ENCODE measurements around the gene CCL7.

CCL7 gene

DNA sequence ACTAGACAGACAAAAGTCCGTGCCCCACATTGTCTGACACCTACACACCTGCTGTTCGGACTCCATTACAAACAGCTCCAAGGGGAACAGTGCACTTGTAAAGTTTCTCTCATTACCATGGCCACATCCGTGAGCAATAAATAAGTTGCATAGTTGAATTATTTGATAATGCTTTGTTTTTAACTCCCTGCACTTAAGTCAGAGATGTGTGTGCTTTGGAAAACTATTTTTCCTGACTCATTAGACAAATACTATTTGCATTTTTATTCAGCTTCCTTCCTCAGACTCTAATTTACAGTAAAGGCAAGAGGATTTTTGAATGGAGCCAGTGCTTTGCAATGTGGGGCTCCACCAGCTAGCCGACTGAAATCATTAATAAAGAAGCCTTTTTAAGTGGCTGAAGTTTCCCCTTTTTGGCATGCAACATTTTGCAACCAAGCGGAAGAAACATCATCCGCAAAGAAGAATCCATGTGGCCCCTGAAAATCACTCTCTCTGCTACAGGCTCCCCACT lies 21.5 kb upstream of the CCL7 start:
- DNase-seq, result no peak

DNA sequence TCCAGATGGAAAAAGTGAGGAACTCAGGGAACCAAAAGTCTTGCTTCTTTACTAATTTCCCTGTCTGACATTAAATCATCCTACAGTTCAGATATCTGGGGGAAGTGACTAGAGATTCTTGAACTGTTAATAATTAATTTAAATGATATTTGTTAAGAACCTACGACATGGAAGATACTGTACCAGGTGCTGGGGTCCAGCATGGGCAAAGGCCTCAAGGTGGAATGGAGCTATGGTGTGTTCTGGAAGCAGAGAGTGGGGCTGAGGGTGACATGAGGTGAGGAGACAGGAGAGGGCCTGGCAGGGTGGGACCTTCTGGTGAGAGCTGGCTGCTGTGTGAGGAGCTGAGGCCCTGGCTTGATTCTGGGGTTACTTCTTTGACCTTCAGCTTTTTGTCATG lies 21.0 kb upstream of the CCL7 start:
- DNase-seq, result no peak

DNA sequence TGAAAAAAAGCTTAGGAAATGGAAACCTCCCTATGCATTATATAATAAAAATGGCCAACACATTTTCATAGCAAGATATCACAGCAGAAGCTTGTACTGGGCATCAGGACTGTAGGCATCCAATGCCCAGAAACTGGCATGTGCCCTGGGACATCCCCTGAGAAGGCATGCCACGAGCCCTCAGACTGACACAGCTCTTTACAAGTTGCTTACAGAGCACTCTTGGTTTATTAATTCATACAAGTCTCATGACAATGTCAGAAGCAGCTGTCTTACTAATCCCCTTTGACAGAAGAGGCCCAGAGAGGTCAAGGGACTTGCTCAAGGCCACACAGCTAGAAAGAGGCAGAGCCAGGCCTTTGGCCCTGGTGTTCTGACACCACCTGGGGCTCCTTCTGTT lies 20.5 kb upstream of the CCL7 start:
- no peak for DNase-seq

DNA sequence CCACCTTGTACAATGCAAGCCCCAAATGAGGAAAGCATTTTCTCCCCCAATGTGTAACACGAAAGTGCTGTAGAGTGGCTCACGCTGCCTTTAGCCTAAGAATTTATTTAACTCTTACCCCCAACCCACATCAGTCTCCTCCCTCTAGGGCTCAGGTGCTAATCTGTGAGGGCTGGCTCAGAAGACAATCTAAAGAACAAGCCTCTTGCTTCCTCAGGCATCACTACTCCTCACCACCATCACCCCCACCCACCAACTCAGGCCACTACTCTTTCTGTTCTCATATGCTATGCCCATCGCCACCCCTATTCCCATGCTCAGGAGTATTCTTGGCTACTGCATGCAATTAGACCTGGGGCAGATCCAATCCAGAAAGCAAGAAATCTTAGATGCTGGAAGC lies 18.8 kb upstream of the CCL7 start:
- no peak for DNase-seq

DNA sequence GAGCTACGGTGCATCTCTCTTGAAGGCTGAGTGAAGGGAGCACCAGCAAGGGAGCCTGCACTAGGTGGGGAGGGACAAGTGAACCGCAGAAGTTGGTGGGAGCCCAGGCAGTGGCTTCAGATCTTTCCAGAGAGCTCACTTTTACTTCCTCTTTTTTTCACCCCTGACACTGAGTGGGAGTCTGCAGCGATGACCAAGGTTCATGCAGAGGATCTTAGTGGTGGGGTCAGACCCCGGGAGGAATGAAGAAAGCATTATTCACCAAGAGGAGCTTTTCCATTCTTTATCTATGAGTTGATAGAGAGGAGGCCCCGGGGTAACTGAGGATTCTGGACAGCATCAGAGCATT lies 18.0 kb upstream of the CCL7 start:
- DNase-seq, result no peak

DNA sequence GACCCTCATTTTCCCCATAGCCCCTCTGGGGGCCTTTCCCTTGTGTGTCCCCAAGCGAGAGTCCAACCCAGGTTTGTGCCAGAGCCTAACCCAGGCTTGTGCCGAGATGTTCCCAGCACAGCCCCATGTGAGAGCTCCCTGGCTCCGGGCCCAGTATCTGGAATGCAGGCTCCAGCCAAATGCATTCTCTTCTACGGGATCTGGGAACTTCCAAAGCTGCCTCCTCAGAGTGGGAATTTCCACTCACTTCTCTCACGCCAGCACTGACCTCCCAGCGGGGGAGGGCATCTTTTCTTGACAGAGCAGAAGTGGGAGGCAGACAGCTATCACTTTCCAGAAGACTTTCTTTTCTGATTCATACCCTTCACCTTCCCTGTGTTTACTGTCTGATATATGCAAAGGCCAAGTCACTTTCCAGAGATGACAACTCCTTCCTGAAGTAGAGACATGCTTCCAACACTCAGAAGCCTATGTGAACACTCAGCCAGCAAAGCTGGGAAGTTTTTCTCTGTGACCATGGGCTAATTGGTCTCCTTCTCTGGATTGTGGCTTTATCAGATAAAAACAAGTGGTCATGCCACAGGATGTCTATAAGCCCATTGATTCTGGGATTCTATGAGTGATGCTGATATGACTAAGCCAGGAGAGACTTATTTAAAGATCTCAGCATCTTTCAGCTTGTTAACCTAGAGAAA lies 17.4 kb upstream of the CCL7 start:
- no peak for DNase-seq

DNA sequence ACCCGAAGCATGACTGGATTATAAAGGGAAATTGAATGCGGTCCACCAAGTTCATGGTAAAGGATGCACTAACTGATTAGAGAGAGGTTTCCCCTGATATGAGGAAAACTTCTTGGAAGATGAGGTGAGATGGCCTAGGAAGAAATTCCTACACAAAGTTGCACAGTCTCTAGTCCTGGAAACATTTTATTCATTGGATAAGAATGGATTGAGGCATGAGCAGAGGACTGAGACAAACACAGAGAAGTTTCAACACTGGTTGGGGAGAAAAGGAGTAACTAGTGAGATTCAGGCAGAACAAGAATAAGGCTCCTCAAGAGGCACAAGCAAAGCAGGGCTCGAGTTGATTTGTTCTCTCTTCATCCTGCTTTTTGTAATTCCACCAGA lies 16.9 kb upstream of the CCL7 start:
- no peak for DNase-seq

DNA sequence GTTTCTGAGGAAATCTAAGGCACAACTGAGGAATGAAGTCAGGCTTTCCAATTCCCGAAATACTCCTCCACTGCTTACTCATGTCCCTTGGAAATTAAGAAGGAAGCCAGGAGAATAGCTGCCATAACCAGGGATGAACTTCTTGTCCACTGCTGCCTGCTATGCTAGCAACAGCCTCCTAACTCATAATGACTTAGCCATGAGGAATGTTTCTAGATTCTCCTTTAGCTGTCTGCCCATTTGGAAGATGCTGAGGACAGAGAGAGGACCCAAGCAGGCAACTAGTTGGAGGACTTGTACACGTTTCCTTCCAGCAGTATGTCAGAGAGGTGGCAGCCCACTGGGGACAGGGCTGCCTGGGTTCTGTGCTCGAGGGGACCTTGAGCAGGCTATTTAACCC lies 15.9 kb upstream of the CCL7 start:
- DNase-seq, result no peak

DNA sequence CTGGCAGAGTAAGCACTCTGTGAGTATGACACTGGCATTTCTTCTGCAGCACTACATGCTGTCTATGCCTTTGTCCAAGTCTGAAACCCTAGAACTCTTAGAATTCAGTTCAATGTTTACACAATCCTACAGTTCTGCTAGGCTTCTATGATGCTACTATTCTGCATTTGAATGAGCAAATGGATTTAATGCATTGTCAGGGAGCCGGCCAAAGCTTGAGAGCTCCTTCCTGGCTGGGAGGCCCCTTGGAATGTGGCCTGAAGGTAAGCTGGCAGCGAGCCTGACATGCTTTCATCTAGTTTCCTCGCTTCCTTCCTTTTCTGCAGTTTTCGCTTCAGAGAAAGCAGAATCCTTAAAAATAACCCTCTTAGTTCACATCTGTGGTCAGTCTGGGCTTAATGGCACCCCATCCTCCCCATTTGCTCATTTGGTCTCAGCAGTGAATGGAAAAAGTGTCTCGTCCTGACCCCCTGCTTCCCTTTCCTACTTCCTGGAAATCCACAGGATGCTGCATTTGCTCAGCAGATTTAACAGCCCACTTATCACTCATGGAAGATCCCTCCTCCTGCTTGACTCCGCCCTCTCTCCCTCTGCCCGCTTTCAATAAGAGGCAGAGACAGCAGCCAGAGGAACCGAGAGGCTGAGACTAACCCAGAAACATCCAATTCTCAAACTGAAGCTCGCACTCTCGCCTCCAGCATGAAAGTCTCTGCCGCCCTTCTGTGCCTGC lies 15.2 kb upstream of the CCL7 start, which contains the start of gene CCL2:
CCL2 (plus strand) TSS at position 635 of the 730 bp plus-strand sequence; CDS start at position 700, 65 bp downstream.
- DNase-seq, result no peak

DNA sequence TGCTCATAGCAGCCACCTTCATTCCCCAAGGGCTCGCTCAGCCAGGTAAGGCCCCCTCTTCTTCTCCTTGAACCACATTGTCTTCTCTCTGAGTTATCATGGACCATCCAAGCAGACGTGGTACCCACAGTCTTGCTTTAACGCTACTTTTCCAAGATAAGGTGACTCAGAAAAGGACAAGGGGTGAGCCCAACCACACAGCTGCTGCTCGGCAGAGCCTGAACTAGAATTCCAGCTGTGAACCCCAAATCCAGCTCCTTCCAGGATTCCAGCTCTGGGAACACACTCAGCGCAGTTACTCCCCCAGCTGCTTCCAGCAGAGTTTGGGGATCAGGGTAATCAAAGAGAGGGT lies 14.7 kb upstream of the CCL7 start:
- DNase-seq, result no peak

DNA sequence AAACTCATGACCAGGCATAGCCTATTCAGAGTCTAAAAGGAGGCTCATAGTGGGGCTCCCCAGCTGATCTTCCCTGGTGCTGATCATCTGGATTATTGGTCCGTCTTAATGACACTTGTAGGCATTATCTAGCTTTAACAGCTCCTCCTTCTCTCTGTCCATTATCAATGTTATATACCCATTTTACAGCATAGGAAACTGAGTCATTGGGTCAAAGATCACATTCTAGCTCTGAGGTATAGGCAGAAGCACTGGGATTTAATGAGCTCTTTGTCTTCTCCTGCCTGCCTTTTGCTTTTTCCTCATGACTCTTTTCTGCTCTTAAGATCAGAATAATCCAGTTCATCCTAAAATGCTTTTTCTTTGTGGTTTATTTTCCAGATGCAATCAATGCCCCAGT lies 14.2 kb upstream of the CCL7 start:
- DNase-seq, result no peak

DNA sequence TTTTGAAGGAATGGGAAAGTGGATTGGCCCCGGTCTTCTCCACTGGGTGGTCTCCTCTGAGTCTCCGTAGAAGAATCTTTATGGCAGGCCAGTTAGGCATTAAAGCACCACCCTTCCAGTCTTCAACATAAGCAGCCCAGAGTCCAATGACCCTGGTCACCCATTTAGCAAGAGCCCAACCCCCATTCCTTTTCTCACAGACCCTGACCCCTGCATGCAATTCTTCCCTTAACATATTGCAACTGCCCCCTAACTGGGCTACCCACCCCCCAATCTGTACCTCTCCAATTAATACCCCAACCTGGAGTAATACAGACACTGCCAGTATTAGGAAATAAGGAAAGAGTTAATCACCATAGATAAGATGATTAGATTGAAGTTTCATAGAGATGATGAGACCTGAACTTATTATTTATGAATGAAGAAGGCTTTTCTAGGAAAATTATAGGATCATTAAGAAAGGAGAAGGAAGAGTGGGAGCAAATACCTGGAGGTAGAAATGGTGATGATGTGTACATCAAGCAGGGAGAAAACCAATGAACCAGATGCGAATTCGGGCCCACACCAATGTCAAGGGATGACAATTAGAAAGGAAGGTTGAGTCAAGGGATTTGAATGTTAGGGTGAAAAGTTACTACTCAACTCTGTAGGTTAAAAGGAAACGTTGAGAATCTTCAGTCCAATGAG lies 12.6 kb upstream of the CCL7 start:
- no peak for DNase-seq

DNA sequence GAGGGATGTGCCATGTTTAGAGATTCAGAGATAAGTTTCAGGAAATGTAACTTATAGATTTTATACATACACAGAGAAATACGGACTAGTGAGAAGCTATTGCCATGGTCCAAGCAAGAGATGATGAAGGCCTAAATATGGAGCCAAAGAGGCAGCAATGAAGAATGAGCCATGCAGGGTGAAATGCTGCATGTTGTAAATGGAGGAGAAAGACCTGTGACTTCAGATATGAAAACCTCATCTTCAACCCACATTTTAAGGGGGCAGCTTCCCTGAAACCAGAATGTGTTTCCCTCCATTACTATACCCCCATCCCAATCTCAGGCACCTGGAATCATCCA lies 12.1 kb upstream of the CCL7 start:
- DNase-seq, result no peak

DNA sequence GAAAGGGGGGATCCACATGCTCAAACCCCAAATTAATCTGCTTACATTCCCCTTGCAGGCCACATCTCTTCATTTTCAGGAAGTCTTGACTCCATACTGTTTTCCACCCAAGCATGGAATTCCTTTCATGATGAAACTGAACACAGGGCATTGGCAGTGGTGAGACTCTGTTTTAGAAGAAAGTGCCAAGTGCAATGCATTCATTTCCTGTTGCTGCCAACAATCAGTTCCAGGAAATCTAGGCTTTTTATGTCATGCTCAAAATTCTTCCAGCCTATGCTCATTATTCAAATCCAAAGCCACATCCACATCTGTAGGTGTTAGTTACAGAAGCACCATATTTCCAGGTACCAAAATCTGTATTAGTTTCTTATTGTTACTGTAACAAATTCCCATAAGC lies 10.9 kb upstream of the CCL7 start:
- no peak for DNase-seq

DNA sequence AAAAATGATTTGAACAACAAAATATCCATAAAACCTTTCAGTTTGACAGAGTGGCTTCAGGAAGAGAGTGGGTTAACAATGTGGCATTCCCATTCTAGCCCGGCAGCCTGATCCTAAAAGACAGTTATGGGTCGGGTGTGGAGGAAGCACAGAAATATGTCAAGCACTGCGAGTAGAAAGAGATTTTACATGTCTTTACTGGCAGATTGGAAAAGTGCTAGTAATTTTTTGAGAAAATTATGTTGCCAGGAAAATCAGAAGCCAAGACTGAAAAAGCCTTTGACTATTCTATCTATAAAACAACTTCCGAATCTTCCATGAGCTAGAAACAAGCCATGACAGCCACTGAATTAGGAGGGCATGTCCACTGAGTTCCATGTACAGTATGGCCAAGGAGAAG lies 9.2 kb upstream of the CCL7 start:
- DNase-seq, result no peak

DNA sequence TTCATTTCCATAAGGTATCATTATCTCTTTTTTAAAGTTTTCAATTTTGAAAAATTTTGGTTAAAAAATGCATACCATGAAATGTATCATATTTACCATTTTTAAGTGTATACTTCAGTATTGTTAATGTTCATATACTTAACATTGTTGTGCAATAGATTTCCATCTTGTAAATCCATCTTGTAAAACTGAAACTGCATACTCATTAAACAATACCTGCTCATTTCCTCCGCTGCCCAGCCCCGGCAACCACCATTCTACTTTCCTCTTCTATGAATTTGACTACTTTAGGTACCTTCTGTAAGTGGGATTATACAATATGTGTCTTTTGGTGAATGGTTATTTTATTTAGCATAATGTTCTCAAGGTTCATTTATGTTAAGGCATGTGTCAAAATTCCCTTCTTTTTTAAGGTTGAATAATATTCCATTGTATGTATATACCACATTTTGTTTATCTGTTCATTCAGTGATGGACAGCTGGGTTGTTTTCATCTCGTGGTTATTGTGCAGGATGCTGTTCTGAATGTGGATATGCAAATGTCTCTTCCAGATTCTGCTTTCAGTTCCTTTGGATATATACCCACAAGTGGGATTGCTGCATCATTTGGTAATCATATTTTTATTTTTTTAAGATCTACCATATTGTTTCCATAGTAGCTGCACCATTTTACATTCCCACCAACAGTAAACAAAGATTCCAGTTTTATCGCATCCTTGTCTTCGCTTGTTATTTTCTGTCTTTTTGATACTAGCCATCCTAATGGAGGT lies 8.3 kb upstream of the CCL7 start:
- no peak for DNase-seq

DNA sequence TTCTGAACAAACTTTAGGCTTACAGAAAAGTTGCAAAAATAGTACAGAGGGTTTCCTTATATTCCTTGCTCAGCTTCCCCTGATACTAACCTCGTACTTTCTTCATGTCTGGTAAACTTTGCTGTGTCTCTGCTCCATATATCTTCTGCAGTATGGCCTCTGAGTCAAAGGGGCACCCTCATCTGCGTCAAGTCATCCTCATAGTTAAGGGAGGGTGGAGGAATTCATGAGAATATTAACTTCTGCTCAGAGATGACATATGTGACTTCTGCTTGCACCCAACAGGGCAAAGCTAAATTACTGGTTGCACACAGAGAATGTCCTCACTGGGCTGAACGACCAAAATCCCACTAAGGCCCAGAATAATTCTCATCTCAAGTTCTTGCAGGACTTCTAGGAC lies 4.3 kb upstream of the CCL7 start:
- DNase-seq, result no peak

DNA sequence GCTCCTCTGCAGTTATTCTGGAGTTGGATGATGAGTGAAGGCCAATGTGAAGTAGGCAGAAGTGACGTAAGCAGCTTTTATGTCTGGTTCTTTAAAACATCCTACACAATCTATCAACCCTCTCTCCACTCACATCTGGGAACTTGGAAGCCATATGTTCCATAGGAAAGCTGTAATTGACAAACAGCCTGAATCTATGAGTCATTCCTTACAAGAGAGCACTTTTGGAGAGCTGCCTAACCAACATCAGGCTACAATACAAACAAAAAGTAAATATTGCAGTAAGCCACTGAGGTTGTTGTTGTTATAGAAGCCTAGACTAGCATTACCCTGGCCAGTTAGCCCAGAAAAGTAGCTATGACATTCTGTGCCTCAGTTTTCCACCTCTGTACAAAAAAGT lies 5.9 kb downstream of the CCL7 start:
- no peak for DNase-seq

DNA sequence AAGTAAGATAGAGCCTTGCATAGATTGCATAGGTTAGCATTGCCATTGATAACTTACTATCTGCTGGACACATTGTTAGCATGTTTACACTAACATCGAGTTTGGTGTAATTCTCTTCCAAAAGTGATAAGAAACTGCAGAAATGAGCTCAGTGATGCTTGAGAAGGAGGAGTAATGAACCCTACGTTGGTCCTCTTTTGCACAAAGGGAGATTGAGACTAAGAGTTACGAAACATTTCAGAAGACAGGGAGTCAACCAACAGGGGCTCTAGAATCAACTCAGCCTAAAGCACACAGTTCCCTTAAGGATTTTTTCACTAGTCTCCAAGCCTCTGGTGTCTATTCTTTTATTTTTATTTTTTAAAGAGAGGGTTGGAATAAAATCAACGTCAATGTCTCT lies 6.8 kb downstream of the CCL7 start:
- no peak for DNase-seq

DNA sequence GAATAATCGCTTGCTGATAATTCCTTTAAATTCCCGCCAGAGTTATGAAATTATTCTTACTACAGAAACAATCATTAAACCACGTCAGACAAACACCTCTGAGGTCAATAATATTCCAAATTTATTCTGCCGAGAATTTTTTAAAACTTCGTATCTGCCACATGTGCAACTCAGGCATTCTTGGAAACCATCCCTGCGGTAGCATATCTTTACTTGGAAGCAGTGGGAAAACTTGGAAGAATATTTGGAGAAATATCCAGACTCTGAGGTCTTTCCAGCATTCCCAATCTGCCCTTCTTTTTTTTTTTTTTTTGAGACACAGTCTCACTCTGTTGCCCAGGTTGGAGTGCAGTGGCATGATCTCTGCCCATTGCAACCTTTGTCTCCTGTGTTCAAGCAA lies 13.6 kb downstream of the CCL7 start:
- DNase-seq, result no peak

DNA sequence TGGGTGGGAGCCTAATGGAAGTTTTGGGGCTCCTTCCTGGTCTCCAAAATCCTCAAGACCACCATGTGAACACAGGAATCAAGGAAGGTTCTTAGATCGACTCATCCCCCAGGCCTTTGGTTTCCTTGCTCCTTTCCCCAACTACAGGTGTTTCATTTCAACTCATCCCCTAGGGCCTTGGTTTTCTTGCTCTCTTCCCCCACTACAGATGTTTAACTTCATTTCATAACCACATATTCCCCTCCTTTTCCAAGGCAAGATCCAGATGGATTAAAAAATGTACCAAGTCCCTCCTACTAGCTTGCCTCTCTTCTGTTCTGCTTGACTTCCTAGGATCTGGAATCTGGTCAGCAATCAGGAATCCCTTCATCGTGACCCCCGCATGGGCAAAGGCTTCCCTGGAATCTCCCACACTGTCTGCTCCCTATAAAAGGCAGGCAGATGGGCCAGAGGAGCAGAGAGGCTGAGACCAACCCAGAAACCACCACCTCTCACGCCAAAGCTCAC lies 15.3 kb downstream of the CCL7 start, which contains the start of gene CCL11:
CCL11 (plus strand) TSS at position 457 of the 507 bp plus-strand sequence. CDS start 67 bp downstream, outside the sequence.
- DNase-seq, result no peak

DNA sequence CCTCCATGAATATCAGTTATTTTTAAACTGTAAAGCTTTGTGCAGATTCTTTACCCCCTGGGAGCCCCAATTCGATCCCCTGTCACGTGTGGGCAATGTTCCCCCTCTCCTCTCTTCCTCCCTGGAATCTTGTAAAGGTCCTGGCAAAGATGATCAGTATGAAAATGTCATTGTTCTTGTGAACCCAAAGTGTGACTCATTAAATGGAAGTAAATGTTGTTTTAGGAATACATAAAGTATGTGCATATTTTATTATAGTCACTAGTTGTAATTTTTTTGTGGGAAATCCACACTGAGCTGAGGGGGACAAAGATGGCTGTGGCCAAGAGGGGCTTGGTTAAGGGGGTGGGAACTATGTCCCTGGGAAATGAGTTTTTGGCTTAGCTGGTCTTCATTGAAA lies 17.9 kb downstream of the CCL7 start:
- no peak for DNase-seq

DNA sequence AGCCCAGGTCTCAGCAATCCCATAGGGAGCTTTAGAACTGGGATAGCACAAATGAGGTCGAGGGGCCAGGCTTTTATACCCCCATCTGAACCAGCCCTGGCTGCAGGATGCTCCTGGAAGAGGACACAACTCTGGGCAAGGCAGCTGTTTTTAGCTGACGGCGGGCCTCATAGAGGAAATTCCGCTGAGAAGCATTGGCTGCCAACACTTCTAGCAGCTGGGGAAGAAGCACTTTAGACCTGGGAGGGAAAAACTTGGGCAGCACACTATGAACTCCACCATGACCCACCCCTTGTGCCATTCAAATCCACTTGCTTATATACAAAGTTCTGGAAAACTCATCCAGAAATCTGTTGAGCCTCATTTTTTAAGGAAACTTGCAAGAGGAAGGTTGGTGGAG lies 20.6 kb downstream of the CCL7 start:
- DNase-seq, result no peak

Data from NCI-H774 (cell line).